ENCODE measurements around the gene MYL11.

The MYL11 gene

DNA sequence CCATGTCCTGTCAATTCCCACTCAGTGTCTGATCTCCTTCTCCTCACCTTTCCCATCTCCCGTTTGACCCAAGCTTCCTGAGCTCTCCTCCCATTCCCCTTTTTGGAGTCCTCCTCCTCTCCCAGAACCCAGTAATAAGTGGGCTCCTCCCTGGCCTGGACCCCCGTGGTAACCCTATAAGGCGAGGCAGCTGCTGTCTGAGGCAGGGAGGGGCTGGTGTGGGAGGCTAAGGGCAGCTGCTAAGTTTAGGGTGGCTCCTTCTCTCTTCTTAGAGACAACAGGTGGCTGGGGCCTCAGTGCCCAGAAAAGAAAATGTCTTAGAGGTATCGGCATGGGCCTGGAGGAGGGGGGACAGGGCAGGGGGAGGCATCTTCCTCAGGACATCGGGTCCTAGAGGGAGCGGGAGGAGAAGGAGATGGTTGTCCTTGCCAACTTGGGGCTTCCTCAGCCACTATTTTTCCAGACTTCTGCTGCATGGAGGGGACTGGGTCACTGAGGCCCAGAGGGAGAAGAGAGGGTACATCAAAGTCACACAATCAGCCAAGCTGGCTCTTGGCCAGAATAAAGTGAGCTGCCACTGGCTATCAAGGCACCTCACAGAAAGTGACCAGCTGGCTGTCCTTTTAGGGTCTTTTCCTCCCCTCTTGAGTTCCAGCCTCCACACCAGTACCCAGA is 2.4 kb upstream of the MYL11 start:
- ATAC-seq, result no peak
- TF ChIP-seq OSR1 (CRISPR knock-in tag; IDR thresholded peaks at IDR 0.05) (no peak), ESRRG (CRISPR knock-in tag; IDR thresholded peaks at IDR 0.05) (no peak), ZNF565 (CRISPR knock-in tag; conservative IDR thresholded peaks at IDR 0.05; ENCODE audit: low read depth) (no peak), RARB (CRISPR knock-in tag; IDR thresholded peaks at IDR 0.05) (no peak), PPARA (CRISPR knock-in tag; IDR thresholded peaks at IDR 0.05; ENCODE audit: borderline replicate concordance) (no peak), ZNF8 (CRISPR knock-in tag; IDR thresholded peaks at IDR 0.05) (no peak), CSDC2 (CRISPR knock-in tag; IDR thresholded peaks at IDR 0.05) (no peak)

- ATAC-seq, result no peak
- TF ChIP-seq ESRRG (CRISPR knock-in tag; IDR thresholded peaks at IDR 0.05) (no peak), TOX (CRISPR knock-in tag; IDR thresholded peaks at IDR 0.05; ENCODE audit: borderline replicate concordance) (no peak), PPARA (CRISPR knock-in tag; IDR thresholded peaks at IDR 0.05; ENCODE audit: borderline replicate concordance) (no peak), ZC3H10 (CRISPR knock-in tag; IDR thresholded peaks at IDR 0.05) (no peak), PATZ1 (CRISPR knock-in tag; IDR thresholded peaks at IDR 0.05; ENCODE audit: borderline replicate concordance) (no peak), ARNTL (CRISPR knock-in tag; IDR thresholded peaks at IDR 0.05; ENCODE audit: borderline replicate concordance, low read depth) (no peak), SNAI2 (CRISPR knock-in tag; IDR thresholded peaks at IDR 0.05) (no peak)
These were observed 1.9 kb upstream of the MYL11 start for GRCh38 chr16:30372725-30373124.

- no peak for TF ChIP-seq TCF4 (CRISPR knock-in tag; IDR thresholded peaks at IDR 0.05; ENCODE audit: borderline replicate concordance)
- TF ChIP-seq ESRRG (CRISPR knock-in tag; IDR thresholded peaks at IDR 0.05), result no peak
- no peak for TF ChIP-seq POU6F1 (CRISPR knock-in tag; IDR thresholded peaks at IDR 0.05; ENCODE audit: borderline replicate concordance, low read depth)
- TF ChIP-seq ARNTL (CRISPR knock-in tag; IDR thresholded peaks at IDR 0.05; ENCODE audit: borderline replicate concordance, low read depth), result no peak
- no peak for TF ChIP-seq PATZ1 (CRISPR knock-in tag; IDR thresholded peaks at IDR 0.05; ENCODE audit: borderline replicate concordance)
- no peak for TF ChIP-seq SNAI2 (CRISPR knock-in tag; IDR thresholded peaks at IDR 0.05)
- TF ChIP-seq CSDC2 (CRISPR knock-in tag; IDR thresholded peaks at IDR 0.05), result no peak
- TF ChIP-seq ZNF70 (CRISPR knock-in tag; IDR thresholded peaks at IDR 0.05), result no peak
- ATAC-seq, result no peak
These were observed 1.3 kb downstream of the MYL11 start for GRCh38 chr16:30375864-30376263.

- TF ChIP-seq ZFP30 (CRISPR knock-in tag; IDR thresholded peaks at IDR 0.05) (no peak), ZNF8 (CRISPR knock-in tag; IDR thresholded peaks at IDR 0.05) (no peak), PPARA (CRISPR knock-in tag; IDR thresholded peaks at IDR 0.05; ENCODE audit: borderline replicate concordance) (no peak), ESRRG (CRISPR knock-in tag; IDR thresholded peaks at IDR 0.05) (no peak), TOX (CRISPR knock-in tag; IDR thresholded peaks at IDR 0.05; ENCODE audit: borderline replicate concordance) (no peak), CSDC2 (CRISPR knock-in tag; IDR thresholded peaks at IDR 0.05) (no peak), CREB5 (CRISPR knock-in tag; IDR thresholded peaks at IDR 0.05; ENCODE audit: low read depth) (no peak), PATZ1 (CRISPR knock-in tag; IDR thresholded peaks at IDR 0.05; ENCODE audit: borderline replicate concordance) (no peak), OSR1 (CRISPR knock-in tag; IDR thresholded peaks at IDR 0.05) (no peak), SNAI2 (CRISPR knock-in tag; IDR thresholded peaks at IDR 0.05) (no peak), RARB (CRISPR knock-in tag; IDR thresholded peaks at IDR 0.05) (no peak), BACH2 (CRISPR knock-in tag; IDR thresholded peaks at IDR 0.05; ENCODE audit: borderline replicate concordance) (no peak), TCF4 (CRISPR knock-in tag; IDR thresholded peaks at IDR 0.05; ENCODE audit: borderline replicate concordance) (no peak), ZNF565 (CRISPR knock-in tag; conservative IDR thresholded peaks at IDR 0.05; ENCODE audit: low read depth) (no peak), GLIS3 (CRISPR knock-in tag; IDR thresholded peaks at IDR 0.05) (no peak), POU6F1 (CRISPR knock-in tag; IDR thresholded peaks at IDR 0.05; ENCODE audit: borderline replicate concordance, low read depth) (no peak)
- TF ChIP-seq, protein P1, sequence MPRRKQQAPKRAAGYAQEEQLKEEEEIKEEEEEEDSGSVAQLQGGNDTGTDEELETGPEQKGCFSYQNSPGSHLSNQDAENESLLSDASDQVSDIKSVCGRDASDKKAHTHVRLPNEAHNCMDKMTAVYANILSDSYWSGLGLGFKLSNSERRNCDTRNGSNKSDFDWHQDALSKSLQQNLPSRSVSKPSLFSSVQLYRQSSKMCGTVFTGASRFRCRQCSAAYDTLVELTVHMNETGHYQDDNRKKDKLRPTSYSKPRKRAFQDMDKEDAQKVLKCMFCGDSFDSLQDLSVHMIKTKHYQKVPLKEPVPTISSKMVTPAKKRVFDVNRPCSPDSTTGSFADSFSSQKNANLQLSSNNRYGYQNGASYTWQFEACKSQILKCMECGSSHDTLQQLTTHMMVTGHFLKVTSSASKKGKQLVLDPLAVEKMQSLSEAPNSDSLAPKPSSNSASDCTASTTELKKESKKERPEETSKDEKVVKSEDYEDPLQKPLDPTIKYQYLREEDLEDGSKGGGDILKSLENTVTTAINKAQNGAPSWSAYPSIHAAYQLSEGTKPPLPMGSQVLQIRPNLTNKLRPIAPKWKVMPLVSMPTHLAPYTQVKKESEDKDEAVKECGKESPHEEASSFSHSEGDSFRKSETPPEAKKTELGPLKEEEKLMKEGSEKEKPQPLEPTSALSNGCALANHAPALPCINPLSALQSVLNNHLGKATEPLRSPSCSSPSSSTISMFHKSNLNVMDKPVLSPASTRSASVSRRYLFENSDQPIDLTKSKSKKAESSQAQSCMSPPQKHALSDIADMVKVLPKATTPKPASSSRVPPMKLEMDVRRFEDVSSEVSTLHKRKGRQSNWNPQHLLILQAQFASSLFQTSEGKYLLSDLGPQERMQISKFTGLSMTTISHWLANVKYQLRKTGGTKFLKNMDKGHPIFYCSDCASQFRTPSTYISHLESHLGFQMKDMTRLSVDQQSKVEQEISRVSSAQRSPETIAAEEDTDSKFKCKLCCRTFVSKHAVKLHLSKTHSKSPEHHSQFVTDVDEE (CRISPR knock-in tag; IDR thresholded peaks at IDR 0.05), result no peak
- no peak for ATAC-seq
These were observed 1.9 kb downstream of the MYL11 start for GRCh38 chr16:30376461-30376902.
